NT2/D1 (cell line): ENCODE data around the gene COG6.

Source experiments
- SUZ12 ChIP-seq: IDR thresholded peaks from 2 replicates; pipeline ENCODE4 v1.6.1; 2011; ENCODE audit not compliant: insufficient read length, insufficient read depth; ENCODE audit errors: extremely low read depth
- YY1 ChIP-seq: IDR thresholded peaks from 2 replicates; pipeline ENCODE4 v1.6.1; 2011; ENCODE audit not compliant: insufficient read length, insufficient read depth
- ZNF274 ChIP-seq: IDR thresholded peaks from 2 replicates; pipeline ENCODE4 v1.6.1; 2011; ENCODE audit warnings: mild to moderate bottlenecking, low read depth, low read length

DNA sequence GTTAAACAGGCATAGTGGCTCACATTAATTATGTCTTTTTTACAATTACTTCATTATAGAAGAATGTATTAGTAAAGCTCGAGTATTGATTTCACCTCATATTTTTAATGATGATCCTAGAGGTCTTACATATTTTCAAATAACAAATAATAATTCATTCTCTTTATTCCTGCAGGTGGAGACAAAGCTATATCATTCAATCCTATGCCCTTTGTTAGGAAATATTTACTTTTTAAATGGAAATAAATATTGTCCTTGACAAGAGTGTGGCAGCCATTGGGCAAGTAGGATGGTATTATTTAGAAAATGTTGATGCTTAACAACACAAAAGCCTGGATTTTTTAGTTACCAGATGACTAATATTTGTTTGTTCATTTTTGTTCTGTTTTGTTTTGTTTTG, 127.6 kb downstream of the COG6 start:
- no peak for TF ChIP-seq YY1
- no peak for TF ChIP-seq ZNF274
- TF ChIP-seq SUZ12 = no peak
